Activated CD8-positive, alpha-beta T cell treated with anti-CD3 and anti-CD28 coated beads for 36 hours (primary cell): ENCODE data around the gene FBXO31. TPM values are rescaled to one million over a fixed set of nuclear protein-coding genes. Genes with fewer than 3 reads are reported as not detected.

Source experiments
- ATAC-seq: fragments of 200-7000 bp; cut with Tn5 transposase; one replicate; pipeline ENCODE4 v1.10.0; 2021; ENCODE audit warnings: mild to moderate bottlenecking, moderate library complexity
- CTCF ChIA-PET: fragments of 350-600 bp; sonication (Branson Sonifier 250); formaldehyde crosslinking; loops from one replicate; lab custom pipeline; 2021; ENCODE audit warnings: antibody characterized with exemption; lab: Charles Lee
- POLR2A ChIA-PET: fragments of 350-600 bp; sonication (Branson Sonifier 250); formaldehyde crosslinking; loops from one replicate; lab custom pipeline; 2021; ENCODE audit warnings: antibody characterized with exemption; lab: Charles Lee
- DNase-seq: peaks from one replicate; pipeline ENCODE4 v3.0.0-alpha.2; 2020
- H3K27ac Mint-ChIP-seq: one replicate; pipeline ENCODE4 v1.8.0; 2021; ENCODE audit warnings: mild to moderate bottlenecking, mixed read lengths
- H3K27me3 Mint-ChIP-seq: one replicate; pipeline ENCODE4 v1.8.0; 2021; ENCODE audit warnings: mixed read lengths
- H3K36me3 Mint-ChIP-seq: one replicate; pipeline ENCODE4 v1.8.0; 2021; ENCODE audit warnings: low read depth, mixed read lengths
- H3K4me1 Mint-ChIP-seq: one replicate; pipeline ENCODE4 v1.8.0; 2021; ENCODE audit warnings: low read depth, mixed read lengths
- H3K4me3 Mint-ChIP-seq: one replicate; pipeline ENCODE4 v1.8.0; 2021; ENCODE audit warnings: mild to moderate bottlenecking, moderate library complexity, mixed read lengths
- H3K9me3 Mint-ChIP-seq: one replicate; pipeline ENCODE4 v1.8.0; 2021; ENCODE audit warnings: mixed read lengths
- CTCF ChIP-seq: fragments of 200-600 bp; IDR thresholded peaks from one replicate; pipeline ENCODE4 v1.8.0; 2022; ENCODE audit warnings: antibody characterized with exemption, mild to moderate bottlenecking
- intact Hi-C: fragments of 100-400 bp; cut with micrococcal nuclease; formaldehyde crosslinking; loops from one replicate; pipeline ENCODE4 v1.10.0; 2022
- total RNA-seq, 2 experiments: library from RNA; stranded (reverse); gene quantifications; one replicate each; pipeline ENCODE4 v1.2.3, GENCODE V29; 2021

Gene FBXO31
- total RNA-seq, 2 experiments from 2014 or later = 32.0 to 32.7 TPM

- H3K27ac Mint-ChIP-seq = no peak overlapping the region
- peaks cover 2% of the 10 kb centered on the region for H3K36me3 Mint-ChIP-seq
- ChIA-PET CTCF (interaction anchor here (0.8 to 3.6 kb wide), 23 partner anchors 9 to 286 kb away, joined by 3 to 42 read pairs (median 4); no protein-coding TSS in a partner anchor), POLR2A (no interaction called here)
- ATAC-seq (no peak), DNase-seq (peak; percentile 71)
- no peaks in the 10 kb centered on the region for H3K27me3 Mint-ChIP-seq
- no peak overlapping the region for H3K4me3 Mint-ChIP-seq
- intact Hi-C loops = loop anchor here (5.0 kb wide), 1 partner anchor 220 kb away; no protein-coding TSS in a partner anchor
- TF ChIP-seq CTCF = peak; percentile 76
- no peaks in the 10 kb centered on the region for H3K9me3 Mint-ChIP-seq
- H3K4me1 Mint-ChIP-seq = no peaks in the 10 kb centered on the region
Measured at GRCh38 chr16:87416826-87417527, 33.4 kb upstream of the FBXO31 start.

GRCh38 chr16:87415441-87415840 lies 31.9 kb upstream of the FBXO31 start:
- Mint-ChIP-seq H3K36me3 (peaks cover 6% of the 10 kb centered on the region), H3K4me3 (no peak overlapping the region), H3K4me1 (no peaks in the 10 kb centered on the region), H3K27ac (no peak overlapping the region), H3K27me3 (no peaks in the 10 kb centered on the region), H3K9me3 (no peaks in the 10 kb centered on the region)
- ChIA-PET CTCF (interaction anchor here (1.0 kb wide), 2 partner anchors 156 to 221 kb away, joined by 3 to 10 read pairs; no protein-coding TSS in a partner anchor), POLR2A (no interaction called here)
- ATAC-seq (no peak), DNase-seq (no peak)
- intact Hi-C loops = loop anchor here (5.0 kb wide), 1 partner anchor 222 kb away; no protein-coding TSS in a partner anchor
- no peak for TF ChIP-seq CTCF

GRCh38 chr16:87414251-87414680 lies 30.7 kb upstream of the FBXO31 start:
- TF ChIP-seq CTCF = no peak
- intact Hi-C loops = no loop called here
- POLR2A ChIA-PET = no interaction called here
- Mint-ChIP-seq H3K9me3 (no peaks in the 10 kb centered on the region), H3K27me3 (no peaks in the 10 kb centered on the region), H3K36me3 (peaks cover 3% of the 10 kb centered on the region), H3K27ac (no peak overlapping the region), H3K4me1 (no peaks in the 10 kb centered on the region), H3K4me3 (no peak overlapping the region)
- CTCF ChIA-PET = no interaction called here
- peak; percentile 35 for DNase-seq
- ATAC-seq = peak; percentile 56

GRCh38 chr16:87412996-87413421 lies 29.4 kb upstream of the FBXO31 start:
- H3K4me3 Mint-ChIP-seq = no peak overlapping the region
- CTCF ChIA-PET = interaction anchor here (1.4 kb wide), 1 partner anchor 223 kb away, joined by 6 read pairs; no protein-coding TSS in a partner anchor
- H3K27ac Mint-ChIP-seq = no peak overlapping the region
- H3K9me3 Mint-ChIP-seq = no peaks in the 10 kb centered on the region
- ATAC-seq (no peak), DNase-seq (no peak)
- intact Hi-C loops = no loop called here
- no peaks in the 10 kb centered on the region for H3K4me1 Mint-ChIP-seq
- POLR2A ChIA-PET = no interaction called here
- no peak for TF ChIP-seq CTCF
- H3K36me3 Mint-ChIP-seq = peaks cover 3% of the 10 kb centered on the region
- no peaks in the 10 kb centered on the region for H3K27me3 Mint-ChIP-seq

GRCh38 chr16:87412371-87412995 lies 28.9 kb upstream of the FBXO31 start:
- no peak for ATAC-seq
- Mint-ChIP-seq H3K4me1 (peaks cover under 1% of the 10 kb centered on the region), H3K4me3 (no peak overlapping the region), H3K27me3 (no peaks in the 10 kb centered on the region), H3K9me3 (no peaks in the 10 kb centered on the region), H3K27ac (no peak overlapping the region), H3K36me3 (peaks cover 3% of the 10 kb centered on the region)
- DNase-seq = no peak
- POLR2A ChIA-PET = no interaction called here
- no peak for TF ChIP-seq CTCF
- CTCF ChIA-PET = interaction anchor here (1.4 kb wide), 1 partner anchor 223 kb away, joined by 6 read pairs; no protein-coding TSS in a partner anchor
- intact Hi-C loops = no loop called here
